K562 (cell line): Measurements from ENCODE around the gene RBM4B. TPM values are rescaled to one million over a fixed set of nuclear protein-coding genes. Genes with fewer than 3 reads are reported as not detected.
A peak's percentile ranks its signal among the peaks of the same experiment; 100 is the strongest.

ENCODE experiments used
- HDAC8 ChIP-seq: fragments of 450-650 bp; IDR thresholded peaks from 2 replicates; pipeline ENCODE4 v1.6.1; 2016; ENCODE audit warnings: mild to moderate bottlenecking, missing genetic modification characterization, moderate library complexity, missing compliant biosample characterization
- JUN ChIP-seq, 2 experiments: sonication (generic) in 1 of 2; formaldehyde crosslinking in 1 of 2; IDR thresholded peaks; 2 replicates each; pipeline versions ENCODE4 v1.6.1 to v1.8.0; 2012 to 2022; ENCODE audit warnings: borderline replicate concordance in 2 of 2, mild to moderate bottlenecking in 2 of 2, improper control_type of control experiment in 1 of 2, low read depth in 1 of 2, low read length in 1 of 2, missing genetic modification reagents in 1 of 2
- MNT ChIP-seq, 2 experiments: fragments of 450-650 bp; conservative IDR thresholded peaks; 2 replicates each; pipeline ENCODE4 v1.6.1; 2017; ENCODE audit warnings: mild to moderate bottlenecking in 2 of 2, moderate library complexity in 2 of 2
- PCBP2 ChIP-seq: fragments of 200-400 bp; formaldehyde crosslinking; IDR thresholded peaks from 2 replicates; pipeline ENCODE4 v1.6.1; 2018; ENCODE audit warnings: low read length, low read depth, mild to moderate bottlenecking, moderate library complexity; ENCODE audit not compliant: poor library complexity, severe bottlenecking
- PML ChIP-seq: IDR thresholded peaks from 2 replicates; pipeline ENCODE4 v1.6.1; 2012; ENCODE audit warnings: low read length, inconsistent platforms
- POLR2A ChIP-seq: fragments of 450-650 bp; conservative IDR thresholded peaks from 2 replicates; pipeline ENCODE4 v1.6.1; 2016
- PRDM10 ChIP-seq: fragments of 450-650 bp; IDR thresholded peaks from 2 replicates; pipeline ENCODE4 v1.6.1; 2018; ENCODE audit not compliant: partially characterized antibody
- RBM39 ChIP-seq: fragments of 200-400 bp; formaldehyde crosslinking; optimal IDR thresholded peaks from 2 replicates; pipeline ENCODE3; 2018; ENCODE audit warnings: low read depth, low read length
- RFX7 ChIP-seq: fragments of 250-450 bp; sonication (Bioruptor Pico); IDR thresholded peaks from 2 replicates; pipeline ENCODE4 v1.5.1; 2021; ENCODE audit warnings: mild to moderate bottlenecking
- ZNF24 ChIP-seq: fragments of 450-650 bp; IDR thresholded peaks from 2 replicates; pipeline ENCODE4 v1.6.1; 2016
- polyA plus RNA-seq, 8 experiments: library from polyadenylated mRNA; depleted of rRNA in 4 of 8; stranded (reverse) in 5 of 8; unstranded in 3 of 8; fragments of >200 nt; fragmentation: Nextera tagmentation in 2 of 8; fragmentation: Illumina TruSeq in 1 of 8; extraction: Ambion mirVana in 2 of 8; extraction: Trizol in 1 of 8; gene quantifications; 2 replicates each; pipeline versions ENCODE4 v1.2.1 to v1.2.3, GENCODE V29; 2011 to 2014; ENCODE audit warnings: inconsistent platforms in 1 of 8, missing spikeins in 1 of 8
- total RNA-seq, 7 experiments: library from RNA; depleted of rRNA in 6 of 7; stranded (reverse); fragments of >200 nt in 6 of 7; fragmentation: Illumina TruSeq in 2 of 7; extraction: Trizol in 2 of 7; gene quantifications; 2 replicates each; pipeline versions ENCODE4 v1.2.1 to v1.2.3, GENCODE V29; 2011 to 2021; ENCODE audit warnings: low replicate concordance in 1 of 7
- TF ChIP-seq, protein P1 (sequence below): fragments of 450-650 bp; IDR thresholded peaks from 2 replicates; pipeline ENCODE4 v1.7.1; 2018; ENCODE audit warnings: mild to moderate bottlenecking, low read depth; ENCODE audit not compliant: partially characterized antibody

RBM4B gene
- total and polyA plus RNA-seq, 9 of the 15 experiments (the other 6 are each of a cell fraction or from before 2014, with no cell fraction given) = 14.6 to 39.9 (median 23.3) TPM

DNA sequence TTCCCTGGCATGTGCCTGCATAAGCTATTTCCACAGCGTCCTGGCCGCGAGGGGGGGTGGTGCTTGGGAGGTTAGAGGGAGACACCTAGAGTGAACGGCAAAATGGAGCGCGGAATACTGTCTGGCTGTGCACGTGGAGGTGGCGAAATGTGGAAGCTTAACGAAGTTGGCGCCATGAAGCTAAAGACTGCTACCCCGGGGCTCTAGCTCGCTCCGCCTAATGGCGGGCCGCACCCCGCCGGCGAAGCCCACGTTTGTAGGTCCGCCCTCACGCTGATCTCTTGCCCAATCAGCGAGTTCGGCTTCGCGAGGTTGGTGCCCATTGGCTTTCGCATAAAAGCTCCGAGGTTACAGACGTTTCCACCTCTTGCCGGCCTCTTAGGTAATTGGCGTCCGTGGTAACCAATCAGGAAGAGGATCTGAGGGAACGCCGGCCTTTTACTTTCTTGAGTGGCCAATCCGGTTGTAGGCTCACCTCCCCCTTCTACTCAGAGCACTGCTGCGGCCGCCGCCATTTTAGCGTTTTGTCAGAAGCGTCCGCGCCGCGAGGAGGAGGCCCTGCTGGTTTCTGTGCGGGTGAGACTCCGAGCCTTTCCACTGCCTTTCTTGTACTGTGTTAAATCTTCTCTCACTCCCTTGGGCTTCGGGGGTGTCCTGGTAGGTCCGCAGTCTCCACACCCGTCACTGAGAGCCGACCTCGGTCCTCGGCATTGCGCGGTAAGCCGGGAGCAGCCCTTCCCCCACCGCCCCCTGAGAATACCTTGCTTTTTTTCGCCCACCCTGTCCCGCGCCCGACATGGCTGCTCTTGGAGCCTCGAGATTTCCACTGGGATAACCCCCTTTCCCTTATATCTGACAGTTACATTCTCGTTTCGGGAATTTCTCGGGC, 39.3 kb downstream of the RBM4B start, which contains the start of gene RBM4 (continued):
- TF ChIP-seq, protein P1, sequence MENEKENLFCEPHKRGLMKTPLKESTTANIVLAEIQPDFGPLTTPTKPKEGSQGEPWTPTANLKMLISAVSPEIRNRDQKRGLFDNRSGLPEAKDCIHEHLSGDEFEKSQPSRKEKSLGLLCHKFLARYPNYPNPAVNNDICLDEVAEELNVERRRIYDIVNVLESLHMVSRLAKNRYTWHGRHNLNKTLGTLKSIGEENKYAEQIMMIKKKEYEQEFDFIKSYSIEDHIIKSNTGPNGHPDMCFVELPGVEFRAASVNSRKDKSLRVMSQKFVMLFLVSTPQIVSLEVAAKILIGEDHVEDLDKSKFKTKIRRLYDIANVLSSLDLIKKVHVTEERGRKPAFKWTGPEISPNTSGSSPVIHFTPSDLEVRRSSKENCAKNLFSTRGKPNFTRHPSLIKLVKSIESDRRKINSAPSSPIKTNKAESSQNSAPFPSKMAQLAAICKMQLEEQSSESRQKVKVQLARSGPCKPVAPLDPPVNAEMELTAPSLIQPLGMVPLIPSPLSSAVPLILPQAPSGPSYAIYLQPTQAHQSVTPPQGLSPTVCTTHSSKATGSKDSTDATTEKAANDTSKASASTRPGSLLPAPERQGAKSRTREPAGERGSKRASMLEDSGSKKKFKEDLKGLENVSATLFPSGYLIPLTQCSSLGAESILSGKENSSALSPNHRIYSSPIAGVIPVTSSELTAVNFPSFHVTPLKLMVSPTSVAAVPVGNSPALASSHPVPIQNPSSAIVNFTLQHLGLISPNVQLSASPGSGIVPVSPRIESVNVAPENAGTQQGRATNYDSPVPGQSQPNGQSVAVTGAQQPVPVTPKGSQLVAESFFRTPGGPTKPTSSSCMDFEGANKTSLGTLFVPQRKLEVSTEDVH = peak; percentile 68
- TF ChIP-seq POLR2A = peak; percentile 96
- no peak for TF ChIP-seq JUN (IDR thresholded peaks at IDR 0.05; ENCODE audit: borderline replicate concordance, low read depth, low read length)
- TF ChIP-seq JUN (CRISPR knock-in tag; IDR thresholded peaks at IDR 0.05; ENCODE audit: borderline replicate concordance) = no peak
- TF ChIP-seq RBM39 = peak; percentile 53
- peak; percentile 77 for TF ChIP-seq PML
- peak; percentile 89 to 91 for TF ChIP-seq MNT (conservative IDR thresholded peaks at IDR 0.05)
- TF ChIP-seq PRDM10 = no peak
- TF ChIP-seq PCBP2 = no peak
- TF ChIP-seq ZNF24 = peak; percentile 13; the same call in 1 of the 2 replicates
- TF ChIP-seq HDAC8 (tag) = no peak
- TF ChIP-seq RFX7 (CRISPR knock-in tag) = no peak
